HepG2 (cell line): ENCODE data around the gene DUS1L. TPM values are rescaled to one million over a fixed set of nuclear protein-coding genes. Genes with fewer than 3 reads are reported as not detected.

Source experiments
- DR1 ChIP-seq: sonication (generic); formaldehyde crosslinking; IDR thresholded peaks from 2 replicates; pipeline ENCODE4 v1.8.0; 2021; ENCODE audit warnings: mild to moderate bottlenecking, missing genetic modification reagents, inconsistent platforms
- FOXO4 ChIP-seq: sonication (generic); formaldehyde crosslinking; conservative IDR thresholded peaks from 2 replicates; pipeline ENCODE4 v1.8.1; 2023; ENCODE audit warnings: missing genetic modification reagents
- ISL2 ChIP-seq: sonication (generic); formaldehyde crosslinking; IDR thresholded peaks from 2 replicates; pipeline ENCODE4 v1.5.0; 2020; ENCODE audit warnings: missing genetic modification reagents
- KMT2B ChIP-seq: IDR thresholded peaks from 2 replicates; pipeline ENCODE4 v1.6.1; 2016; ENCODE audit warnings: missing genetic modification reagents, missing compliant biosample characterization
- NFKB2 ChIP-seq: sonication (generic); formaldehyde crosslinking; IDR thresholded peaks from 2 replicates; pipeline ENCODE4 v1.4.0; 2020; ENCODE audit warnings: missing genetic modification reagents, borderline replicate concordance
- PHF8 ChIP-seq: sonication (generic); formaldehyde crosslinking; IDR thresholded peaks from 2 replicates; pipeline ENCODE4 v1.5.0; 2020; ENCODE audit warnings: missing genetic modification reagents
- SMC3 ChIP-seq: IDR thresholded peaks from 2 replicates; pipeline ENCODE4 v1.6.1; 2011; ENCODE audit warnings: low read length, improper control_type of control experiment
- SP5 ChIP-seq: IDR thresholded peaks from 2 replicates; pipeline ENCODE4 v1.6.1; 2016; ENCODE audit warnings: low read depth, borderline replicate concordance
- STAG1 ChIP-seq: sonication (generic); formaldehyde crosslinking; IDR thresholded peaks from 2 replicates; pipeline ENCODE4 v1.4.0; 2020; ENCODE audit warnings: missing genetic modification reagents
- XRCC5 ChIP-seq: fragments of 200-400 bp; formaldehyde crosslinking; optimal IDR thresholded peaks from 2 replicates; pipeline ENCODE3; 2017; ENCODE audit warnings: mild to moderate bottlenecking, low read length
- ZNF10 ChIP-seq: sonication (generic); formaldehyde crosslinking; IDR thresholded peaks from 2 replicates; pipeline ENCODE4 v1.4.0; 2020; ENCODE audit warnings: mild to moderate bottlenecking, low read depth, missing genetic modification reagents, borderline replicate concordance
- ZNF143 ChIP-seq: sonication (generic); formaldehyde crosslinking; IDR thresholded peaks from 2 replicates; pipeline ENCODE4 v1.4.0; 2020; ENCODE audit warnings: missing genetic modification reagents
- ZNF207 ChIP-seq: fragments of 450-650 bp; IDR thresholded peaks from 2 replicates; pipeline ENCODE4 v1.6.1; 2016; ENCODE audit warnings: antibody characterized with exemption, borderline replicate concordance
- ZNF234 ChIP-seq: sonication (generic); formaldehyde crosslinking; conservative IDR thresholded peaks from 2 replicates; pipeline ENCODE4 v1.5.1; 2020; ENCODE audit warnings: mild to moderate bottlenecking, missing genetic modification reagents
- ZNF256 ChIP-seq: sonication (generic); formaldehyde crosslinking; conservative IDR thresholded peaks from 2 replicates; pipeline ENCODE4 v1.4.0; 2020; ENCODE audit warnings: missing genetic modification reagents
- ZNF3 ChIP-seq: IDR thresholded peaks from 2 replicates; pipeline ENCODE4 v1.7.0; 2017; ENCODE audit warnings: inconsistent platforms
- ZNF496 ChIP-seq: sonication (generic); formaldehyde crosslinking; IDR thresholded peaks from 2 replicates; pipeline ENCODE4 v1.8.1; 2023; ENCODE audit warnings: mild to moderate bottlenecking, moderate library complexity, missing genetic modification reagents; ENCODE audit not compliant: insufficient replicate concordance
- ZNF580 ChIP-seq: IDR thresholded peaks from 2 replicates; pipeline ENCODE4 v1.6.1; 2016; ENCODE audit warnings: low read depth, borderline replicate concordance
- ZNF605 ChIP-seq: sonication (generic); formaldehyde crosslinking; IDR thresholded peaks from 2 replicates; pipeline ENCODE4 v1.8.0; 2022; ENCODE audit warnings: mild to moderate bottlenecking, missing genetic modification reagents
- ZNF607 ChIP-seq: sonication (generic); formaldehyde crosslinking; IDR thresholded peaks from 2 replicates; pipeline ENCODE4 v1.5.1; 2020; ENCODE audit warnings: missing genetic modification reagents, mild to moderate bottlenecking, borderline replicate concordance
- polyA plus RNA-seq, 8 experiments: library from polyadenylated mRNA; depleted of rRNA in 3 of 8; stranded (reverse) in 7 of 8; unstranded in 1 of 8; fragments of >200 nt; fragmentation: Illumina TruSeq in 4 of 8; extraction: Trizol in 4 of 8; gene quantifications; 2 replicates each; pipeline versions ENCODE4 v1.2.1 to v1.2.3, GENCODE V29; 2011 to 2016; ENCODE audit warnings: low read depth in 4 of 8, missing spikeins in 1 of 8, mixed read lengths in 1 of 8; ENCODE audit not compliant: insufficient read depth in 1 of 8
- total RNA-seq, 5 experiments: library from RNA; depleted of rRNA; stranded (reverse); fragments of >200 nt; fragmentation: Illumina TruSeq; extraction: Trizol; gene quantifications; 2 replicates each; pipeline ENCODE4 v1.2.3, GENCODE V29; 2016; ENCODE audit warnings: low read depth in 1 of 5
- TF ChIP-seq, protein P1 (sequence below): sonication (generic); formaldehyde crosslinking; IDR thresholded peaks from 2 replicates; pipeline ENCODE4 v1.4.0; 2020; ENCODE audit warnings: mild to moderate bottlenecking, missing genetic modification reagents
- TF ChIP-seq, protein P2 (sequence below): sonication (generic); formaldehyde crosslinking; IDR thresholded peaks from 2 replicates; pipeline ENCODE4 v1.4.0; 2020; ENCODE audit warnings: missing genetic modification reagents, borderline replicate concordance
- TF ChIP-seq, protein P3 (sequence below): sonication (generic); formaldehyde crosslinking; IDR thresholded peaks from 2 replicates; pipeline ENCODE4 v1.4.0; 2020; ENCODE audit warnings: missing genetic modification reagents, borderline replicate concordance

DUS1L gene
- total and polyA plus RNA-seq, 2 of the 13 experiments (the other 11 are each of a cell fraction or from before 2014, with no cell fraction given), result 81.0 to 109 TPM

DNA sequence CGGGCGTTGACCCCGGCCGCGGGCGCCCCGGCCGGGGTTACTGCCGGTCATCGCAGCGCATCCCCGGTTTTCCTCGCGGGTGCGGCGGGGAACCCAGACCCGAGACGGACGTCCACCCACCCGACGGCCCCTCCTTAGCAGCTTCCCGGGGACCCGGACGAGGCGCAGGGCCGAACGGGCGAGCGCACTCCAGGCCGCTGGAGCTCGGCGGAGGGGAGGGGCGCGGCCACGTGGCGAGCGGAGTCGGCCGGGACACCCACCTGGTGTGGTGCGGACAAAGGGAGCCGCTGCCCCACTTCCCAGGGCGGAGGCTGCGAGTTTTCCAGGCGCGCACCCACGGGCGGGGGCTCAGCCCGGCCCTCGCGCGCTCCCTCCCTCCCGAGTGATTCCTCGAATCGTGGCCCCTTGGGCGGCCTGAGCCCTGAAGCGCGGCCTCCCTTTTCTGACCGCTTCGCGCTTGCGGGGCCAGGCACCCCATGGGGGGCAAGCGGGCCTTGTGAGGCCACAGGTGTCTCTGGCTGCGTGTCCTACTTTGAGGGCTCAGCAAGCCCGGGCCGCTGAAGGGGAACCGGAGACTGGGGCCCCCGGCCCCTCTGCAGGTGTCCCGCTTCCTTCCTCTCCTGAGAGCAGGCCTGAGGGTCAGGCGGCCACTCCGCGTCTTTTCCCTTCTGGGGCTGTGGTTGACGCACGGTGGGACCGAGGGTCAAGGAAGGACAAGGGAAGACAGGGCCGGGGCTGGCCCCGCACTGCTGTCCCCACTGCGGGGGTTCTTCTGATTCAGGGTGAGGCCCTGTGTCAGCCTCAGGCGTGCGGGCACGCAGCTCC lies 33.5 kb upstream of the DUS1L start (continued):
- TF ChIP-seq ZNF580 (peak; percentile 13; the same call in 1 of the 2 replicates), SP5 (no peak; the same call in 1 of the 2 replicates), ZNF256 (no peak), ZNF143 (CRISPR knock-in tag) (no peak), NFKB2 (peak; percentile 77; the same call in 1 of the 2 replicates), SMC3 (no peak), FOXO4 (CRISPR knock-in tag) (no peak), DR1 (CRISPR knock-in tag) (no peak), ZNF3 (CRISPR knock-in tag) (no peak), ZNF607 (peak; percentile 33; the same call in 1 of the 2 replicates), ZNF207 (no peak), ZNF496 (CRISPR knock-in tag) (no peak), ZNF605 (CRISPR knock-in tag) (peak; percentile 57; the same call in 1 of the 2 replicates), PHF8 (CRISPR knock-in tag) (peak; percentile 49), ISL2 (CRISPR knock-in tag) (no peak), ZNF10 (CRISPR knock-in tag) (no peak), XRCC5 (no peak), ZNF234 (CRISPR knock-in tag) (no peak), KMT2B (CRISPR knock-in tag) (no peak), STAG1 (CRISPR knock-in tag) (no peak)
- TF ChIP-seq, protein P1, sequence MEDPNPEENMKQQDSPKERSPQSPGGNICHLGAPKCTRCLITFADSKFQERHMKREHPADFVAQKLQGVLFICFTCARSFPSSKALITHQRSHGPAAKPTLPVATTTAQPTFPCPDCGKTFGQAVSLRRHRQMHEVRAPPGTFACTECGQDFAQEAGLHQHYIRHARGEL (CRISPR knock-in tag), result no peak
- TF ChIP-seq, protein P2, sequence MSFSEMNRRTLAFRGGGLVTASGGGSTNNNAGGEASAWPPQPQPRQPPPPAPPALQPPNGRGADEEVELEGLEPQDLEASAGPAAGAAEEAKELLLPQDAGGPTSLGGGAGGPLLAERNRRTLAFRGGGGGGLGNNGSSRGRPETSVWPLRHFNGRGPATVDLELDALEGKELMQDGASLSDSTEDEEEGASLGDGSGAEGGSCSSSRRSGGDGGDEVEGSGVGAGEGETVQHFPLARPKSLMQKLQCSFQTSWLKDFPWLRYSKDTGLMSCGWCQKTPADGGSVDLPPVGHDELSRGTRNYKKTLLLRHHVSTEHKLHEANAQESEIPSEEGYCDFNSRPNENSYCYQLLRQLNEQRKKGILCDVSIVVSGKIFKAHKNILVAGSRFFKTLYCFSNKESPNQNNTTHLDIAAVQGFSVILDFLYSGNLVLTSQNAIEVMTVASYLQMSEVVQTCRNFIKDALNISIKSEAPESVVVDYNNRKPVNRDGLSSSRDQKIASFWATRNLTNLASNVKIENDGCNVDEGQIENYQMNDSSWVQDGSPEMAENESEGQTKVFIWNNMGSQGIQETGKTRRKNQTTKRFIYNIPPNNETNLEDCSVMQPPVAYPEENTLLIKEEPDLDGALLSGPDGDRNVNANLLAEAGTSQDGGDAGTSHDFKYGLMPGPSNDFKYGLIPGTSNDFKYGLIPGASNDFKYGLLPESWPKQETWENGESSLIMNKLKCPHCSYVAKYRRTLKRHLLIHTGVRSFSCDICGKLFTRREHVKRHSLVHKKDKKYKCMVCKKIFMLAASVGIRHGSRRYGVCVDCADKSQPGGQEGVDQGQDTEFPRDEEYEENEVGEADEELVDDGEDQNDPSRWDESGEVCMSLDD, result peak; percentile 23; the same call in 1 of the 2 replicates
- TF ChIP-seq, protein P3, sequence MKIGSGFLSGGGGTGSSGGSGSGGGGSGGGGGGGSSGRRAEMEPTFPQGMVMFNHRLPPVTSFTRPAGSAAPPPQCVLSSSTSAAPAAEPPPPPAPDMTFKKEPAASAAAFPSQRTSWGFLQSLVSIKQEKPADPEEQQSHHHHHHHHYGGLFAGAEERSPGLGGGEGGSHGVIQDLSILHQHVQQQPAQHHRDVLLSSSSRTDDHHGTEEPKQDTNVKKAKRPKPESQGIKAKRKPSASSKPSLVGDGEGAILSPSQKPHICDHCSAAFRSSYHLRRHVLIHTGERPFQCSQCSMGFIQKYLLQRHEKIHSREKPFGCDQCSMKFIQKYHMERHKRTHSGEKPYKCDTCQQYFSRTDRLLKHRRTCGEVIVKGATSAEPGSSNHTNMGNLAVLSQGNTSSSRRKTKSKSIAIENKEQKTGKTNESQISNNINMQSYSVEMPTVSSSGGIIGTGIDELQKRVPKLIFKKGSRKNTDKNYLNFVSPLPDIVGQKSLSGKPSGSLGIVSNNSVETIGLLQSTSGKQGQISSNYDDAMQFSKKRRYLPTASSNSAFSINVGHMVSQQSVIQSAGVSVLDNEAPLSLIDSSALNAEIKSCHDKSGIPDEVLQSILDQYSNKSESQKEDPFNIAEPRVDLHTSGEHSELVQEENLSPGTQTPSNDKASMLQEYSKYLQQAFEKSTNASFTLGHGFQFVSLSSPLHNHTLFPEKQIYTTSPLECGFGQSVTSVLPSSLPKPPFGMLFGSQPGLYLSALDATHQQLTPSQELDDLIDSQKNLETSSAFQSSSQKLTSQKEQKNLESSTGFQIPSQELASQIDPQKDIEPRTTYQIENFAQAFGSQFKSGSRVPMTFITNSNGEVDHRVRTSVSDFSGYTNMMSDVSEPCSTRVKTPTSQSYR (CRISPR knock-in tag), result no peak
